A673 (cell line): Measurements from ENCODE around the gene MIEF1.

ENCODE experiments used
- EZH2 ChIP-seq: fragments of 200-600 bp; sonication (generic); IDR thresholded peaks from 2 replicates; pipeline ENCODE4 v1.6.1; 2017; ENCODE audit warnings: borderline replicate concordance, low read depth, mild to moderate bottlenecking, mixed read lengths, antibody characterized with exemption, low read length; ENCODE audit not compliant: poor library complexity, severe bottlenecking
- TF ChIP-seq, protein P1 (sequence below): fragments of 300-800, 200-600 bp; sonication (generic); conservative IDR thresholded peaks from 2 replicates; pipeline ENCODE4 v1.5.1; 2017; ENCODE audit warnings: low read depth, mild to moderate bottlenecking, antibody characterized with exemption, low read length, moderate library complexity, mixed read lengths

DNA sequence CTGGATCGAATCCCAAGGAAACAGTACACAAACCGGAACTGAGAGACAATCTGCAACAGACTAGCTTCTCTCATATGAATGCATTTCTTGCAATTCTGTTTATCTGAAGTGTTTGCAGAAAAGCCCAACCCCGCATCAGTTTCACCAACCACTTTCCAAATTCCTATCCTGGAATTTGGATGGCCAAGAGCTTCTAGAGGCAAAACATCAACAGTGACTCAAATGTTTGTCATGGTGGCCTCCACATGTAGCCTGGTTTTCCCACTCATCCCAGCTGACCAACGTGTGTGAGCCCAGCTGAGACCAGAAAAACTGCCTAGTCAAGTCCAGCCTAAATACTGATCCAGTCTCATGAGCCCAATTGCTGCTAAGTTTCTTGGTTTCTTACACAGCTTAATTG lies 8.3 kb upstream of the MIEF1 start:
- TF ChIP-seq, protein P1, sequence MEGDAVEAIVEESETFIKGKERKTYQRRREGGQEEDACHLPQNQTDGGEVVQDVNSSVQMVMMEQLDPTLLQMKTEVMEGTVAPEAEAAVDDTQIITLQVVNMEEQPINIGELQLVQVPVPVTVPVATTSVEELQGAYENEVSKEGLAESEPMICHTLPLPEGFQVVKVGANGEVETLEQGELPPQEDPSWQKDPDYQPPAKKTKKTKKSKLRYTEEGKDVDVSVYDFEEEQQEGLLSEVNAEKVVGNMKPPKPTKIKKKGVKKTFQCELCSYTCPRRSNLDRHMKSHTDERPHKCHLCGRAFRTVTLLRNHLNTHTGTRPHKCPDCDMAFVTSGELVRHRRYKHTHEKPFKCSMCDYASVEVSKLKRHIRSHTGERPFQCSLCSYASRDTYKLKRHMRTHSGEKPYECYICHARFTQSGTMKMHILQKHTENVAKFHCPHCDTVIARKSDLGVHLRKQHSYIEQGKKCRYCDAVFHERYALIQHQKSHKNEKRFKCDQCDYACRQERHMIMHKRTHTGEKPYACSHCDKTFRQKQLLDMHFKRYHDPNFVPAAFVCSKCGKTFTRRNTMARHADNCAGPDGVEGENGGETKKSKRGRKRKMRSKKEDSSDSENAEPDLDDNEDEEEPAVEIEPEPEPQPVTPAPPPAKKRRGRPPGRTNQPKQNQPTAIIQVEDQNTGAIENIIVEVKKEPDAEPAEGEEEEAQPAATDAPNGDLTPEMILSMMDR = no peak
- no peak for TF ChIP-seq EZH2
